ENCODE data around the gene C10orf95. TPM values are rescaled to one million over a fixed set of nuclear protein-coding genes. Genes with fewer than 3 reads are reported as not detected.

The C10orf95 gene
- total and polyA plus RNA-seq, 5 donors from 2014 or later = 0.35 to 1.1 (median 0.52) TPM

DNA sequence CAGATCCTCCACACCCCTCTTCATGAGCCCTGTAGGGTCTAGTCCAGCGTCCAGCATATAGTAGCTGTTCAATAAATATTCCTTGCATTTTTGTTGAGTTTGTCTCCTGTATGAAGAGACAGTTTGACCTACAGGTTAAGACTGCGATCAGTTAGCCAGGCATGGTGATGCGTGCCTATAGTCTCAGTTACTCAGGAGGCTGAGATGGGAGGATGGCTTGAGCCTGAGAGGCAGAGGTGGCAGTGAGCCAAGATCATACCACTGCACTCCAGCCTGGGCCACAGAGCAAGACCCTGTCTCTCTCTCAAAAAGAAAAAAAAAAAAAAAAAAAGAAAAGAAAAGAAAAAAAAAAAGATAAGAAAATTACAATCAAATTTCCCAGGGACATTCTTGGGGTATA is 13.8 kb downstream of the C10orf95 start:
- no peaks in the 10 kb centered on the region for H3K36me3 Mint-ChIP-seq
- H3K9me3 Mint-ChIP-seq = peaks cover 0 to 2% (median 0%) of the 10 kb centered on the region in 7 donors
- H3K4me3 Mint-ChIP-seq = peak overlapping the region; percentile 61 to 99 (median 78)
- ATAC-seq (ENCODE audit: low read depth in 2 of 2) (no peak), DNase-seq (no peak)
- H3K27me3 Mint-ChIP-seq = peaks cover 5% of the 10 kb centered on the region
- no peak overlapping the region for H3K27ac ChIP-seq (ENCODE audit: insufficient read depth, low read length, poor library complexity, severe bottlenecking)
- peaks cover 49% of the 10 kb centered on the region for H3K4me1 ChIP-seq (ENCODE audit: control insufficient read depth, insufficient read depth, low read length, poor library complexity, severe bottlenecking)
- no peaks in the 10 kb centered on the region for H3K9me3 ChIP-seq (ENCODE audit: control insufficient read depth in 2 of 2, low read length in 2 of 2)
- H3K4me3 ChIP-seq (ENCODE audit: low read depth, low read length) = no peak overlapping the region
- peaks cover 4 to 56% (median 35%) of the 10 kb centered on the region in 4 donors for H3K4me1 Mint-ChIP-seq
- peak overlapping the region in 2 of 3 donors; percentile 40 to 71 for H3K27ac Mint-ChIP-seq
- no peaks in the 10 kb centered on the region for H3K36me3 ChIP-seq (ENCODE audit: control insufficient read depth, insufficient read depth, low read length)
- no peaks in the 10 kb centered on the region for H3K27me3 ChIP-seq (ENCODE audit: control insufficient read depth, insufficient read depth, low read length)

- H3K27ac ChIP-seq (ENCODE audit: insufficient read depth, low read length, poor library complexity, severe bottlenecking) = no peak overlapping the region
- peaks cover 0 to 2% (median 0%) of the 10 kb centered on the region in 7 donors for H3K9me3 Mint-ChIP-seq
- H3K4me3 ChIP-seq (ENCODE audit: low read depth, low read length) = peak overlapping the region; percentile 77
- no peak for ATAC-seq (ENCODE audit: low read depth in 2 of 2)
- peak overlapping the region; percentile 77 to 99 (median 92) for H3K4me3 Mint-ChIP-seq
- H3K4me1 Mint-ChIP-seq = peaks cover 6 to 64% (median 42%) of the 10 kb centered on the region in 4 donors
- no peaks in the 10 kb centered on the region for H3K36me3 Mint-ChIP-seq
- DNase-seq = no peak
- no peaks in the 10 kb centered on the region for H3K9me3 ChIP-seq (ENCODE audit: control insufficient read depth in 2 of 2, low read length in 2 of 2)
- H3K36me3 ChIP-seq (ENCODE audit: control insufficient read depth, insufficient read depth, low read length) = no peaks in the 10 kb centered on the region
- peak overlapping the region; percentile 62 to 92 (median 82) for H3K27ac Mint-ChIP-seq
- H3K27me3 Mint-ChIP-seq = peaks cover 5% of the 10 kb centered on the region
- no peaks in the 10 kb centered on the region for H3K27me3 ChIP-seq (ENCODE audit: control insufficient read depth, insufficient read depth, low read length)
- peaks cover 60% of the 10 kb centered on the region for H3K4me1 ChIP-seq (ENCODE audit: control insufficient read depth, insufficient read depth, low read length, poor library complexity, severe bottlenecking)
Measured at GRCh38 chr10:102436312-102436711, 15.0 kb downstream of the C10orf95 start.

GRCh38 chr10:102435529-102436233 is 15.7 kb downstream of the C10orf95 start:
- DNase-seq = peak in 1 of 3 donors; percentile 90
- no peaks in the 10 kb centered on the region for H3K9me3 ChIP-seq (ENCODE audit: control insufficient read depth in 2 of 2, low read length in 2 of 2)
- H3K4me3 Mint-ChIP-seq = peak overlapping the region; percentile 77 to 99 (median 92)
- H3K27me3 Mint-ChIP-seq = peaks cover 5% of the 10 kb centered on the region
- peak overlapping the region; percentile 65 for H3K27ac ChIP-seq (ENCODE audit: insufficient read depth, low read length, poor library complexity, severe bottlenecking)
- H3K36me3 ChIP-seq (ENCODE audit: control insufficient read depth, insufficient read depth, low read length) = no peaks in the 10 kb centered on the region
- no peaks in the 10 kb centered on the region for H3K36me3 Mint-ChIP-seq
- H3K27me3 ChIP-seq (ENCODE audit: control insufficient read depth, insufficient read depth, low read length) = no peaks in the 10 kb centered on the region
- peaks cover 6 to 64% (median 43%) of the 10 kb centered on the region in 4 donors for H3K4me1 Mint-ChIP-seq
- ATAC-seq (ENCODE audit: low read depth in 2 of 2) = no peak
- H3K4me1 ChIP-seq (ENCODE audit: control insufficient read depth, insufficient read depth, low read length, poor library complexity, severe bottlenecking) = peaks cover 60% of the 10 kb centered on the region
- peaks cover 0 to 2% (median 0%) of the 10 kb centered on the region in 7 donors for H3K9me3 Mint-ChIP-seq
- H3K27ac Mint-ChIP-seq = peak overlapping the region; percentile 85 to 92 (median 91)
- H3K4me3 ChIP-seq (ENCODE audit: low read depth, low read length) = peak overlapping the region; percentile 77

- peaks cover 0 to 2% (median 0%) of the 10 kb centered on the region in 7 donors for H3K9me3 Mint-ChIP-seq
- H3K27me3 ChIP-seq (ENCODE audit: control insufficient read depth, insufficient read depth, low read length) = no peaks in the 10 kb centered on the region
- peaks cover 5% of the 10 kb centered on the region for H3K27me3 Mint-ChIP-seq
- H3K36me3 ChIP-seq (ENCODE audit: control insufficient read depth, insufficient read depth, low read length) = no peaks in the 10 kb centered on the region
- no peaks in the 10 kb centered on the region for H3K36me3 Mint-ChIP-seq
- peaks cover 6 to 64% (median 43%) of the 10 kb centered on the region in 4 donors for H3K4me1 Mint-ChIP-seq
- peaks cover 60% of the 10 kb centered on the region for H3K4me1 ChIP-seq (ENCODE audit: control insufficient read depth, insufficient read depth, low read length, poor library complexity, severe bottlenecking)
- DNase-seq (no peak), ATAC-seq (ENCODE audit: low read depth in 2 of 2) (no peak)
- H3K9me3 ChIP-seq (ENCODE audit: control insufficient read depth in 2 of 2, low read length in 2 of 2) = no peaks in the 10 kb centered on the region
- H3K4me3 ChIP-seq (ENCODE audit: low read depth, low read length) = peak overlapping the region; percentile 44
- peak overlapping the region; percentile 78 to 91 (median 85) for H3K27ac Mint-ChIP-seq
- H3K4me3 Mint-ChIP-seq = peak overlapping the region; percentile 77 to 99 (median 92)
- peak overlapping the region; percentile 65 for H3K27ac ChIP-seq (ENCODE audit: insufficient read depth, low read length, poor library complexity, severe bottlenecking)
Measured at GRCh38 chr10:102435133-102435497, 16.2 kb downstream of the C10orf95 start.

GRCh38 chr10:102434394-102435132 is 16.8 kb downstream of the C10orf95 start:
- no peak for DNase-seq
- ATAC-seq (ENCODE audit: low read depth in 2 of 2) = no peak
- Mint-ChIP-seq H3K36me3 (no peaks in the 10 kb centered on the region), H3K4me3 (peak overlapping the region; percentile 77 to 99 (median 92)), H3K4me1 (peaks cover 6 to 64% (median 43%) of the 10 kb centered on the region in 4 donors), H3K27me3 (peaks cover 5% of the 10 kb centered on the region), H3K27ac (peak overlapping the region; percentile 78 to 91 (median 85)), H3K9me3 (peaks cover 0 to 2% (median 0%) of the 10 kb centered on the region in 7 donors)
- no peaks in the 10 kb centered on the region for H3K36me3 ChIP-seq (ENCODE audit: control insufficient read depth, insufficient read depth, low read length)
- H3K27me3 ChIP-seq (ENCODE audit: control insufficient read depth, insufficient read depth, low read length) = no peaks in the 10 kb centered on the region
- no peaks in the 10 kb centered on the region for H3K9me3 ChIP-seq (ENCODE audit: control insufficient read depth in 2 of 2, low read length in 2 of 2)
- H3K4me3 ChIP-seq (ENCODE audit: low read depth, low read length) = no peak overlapping the region
- H3K4me1 ChIP-seq (ENCODE audit: control insufficient read depth, insufficient read depth, low read length, poor library complexity, severe bottlenecking) = peaks cover 60% of the 10 kb centered on the region
- H3K27ac ChIP-seq (ENCODE audit: insufficient read depth, low read length, poor library complexity, severe bottlenecking) = peak overlapping the region; percentile 65

- H3K9me3 Mint-ChIP-seq = peaks cover 0 to 2% (median 0%) of the 10 kb centered on the region in 7 donors
- H3K4me3 ChIP-seq (ENCODE audit: low read depth, low read length) = no peak overlapping the region
- no peaks in the 10 kb centered on the region for H3K36me3 Mint-ChIP-seq
- peak overlapping the region; percentile 93 to 99 (median 96) for H3K4me3 Mint-ChIP-seq
- H3K4me1 ChIP-seq (ENCODE audit: control insufficient read depth, insufficient read depth, low read length, poor library complexity, severe bottlenecking) = peaks cover 60% of the 10 kb centered on the region
- H3K27ac ChIP-seq (ENCODE audit: insufficient read depth, low read length, poor library complexity, severe bottlenecking) = no peak overlapping the region
- no peaks in the 10 kb centered on the region for H3K9me3 ChIP-seq (ENCODE audit: control insufficient read depth in 2 of 2, low read length in 2 of 2)
- no peaks in the 10 kb centered on the region for H3K36me3 ChIP-seq (ENCODE audit: control insufficient read depth, insufficient read depth, low read length)
- DNase-seq (no peak), ATAC-seq (ENCODE audit: low read depth in 2 of 2) (no peak)
- peaks cover 6 to 64% (median 43%) of the 10 kb centered on the region in 4 donors for H3K4me1 Mint-ChIP-seq
- no peaks in the 10 kb centered on the region for H3K27me3 ChIP-seq (ENCODE audit: control insufficient read depth, insufficient read depth, low read length)
- peak overlapping the region; percentile 90 to 91 (median 90) for H3K27ac Mint-ChIP-seq
- peaks cover 5% of the 10 kb centered on the region for H3K27me3 Mint-ChIP-seq
Measured at GRCh38 chr10:102433619-102434046, 17.7 kb downstream of the C10orf95 start.

GRCh38 chr10:102432162-102432950 is 19.0 kb downstream of the C10orf95 start, which contains the start of gene CUEDC2:
TSS of gene CUEDC2 (minus strand) at chr10:102432574. CDS start at chr10:102425188, 7,386 bp downstream.
- peak within 1 kb of the TSS; percentile 63 for H3K27ac ChIP-seq (ENCODE audit: insufficient read depth, low read length, poor library complexity, severe bottlenecking)
- Mint-ChIP-seq H3K9me3 (no peaks in the 10 kb centered on the region), H3K27ac (peak within 1 kb of the TSS; percentile 90 to 91 (median 90)), H3K27me3 (peaks cover 5% of the 10 kb centered on the region), H3K36me3 (no peaks in the 10 kb centered on the region), H3K4me1 (peaks cover 11 to 56% (median 39%) of the 10 kb centered on the region in 4 donors), H3K4me3 (peak within 1 kb of the TSS; percentile 93 to 99 (median 96))
- peaks cover 52% of the 10 kb centered on the region for H3K4me1 ChIP-seq (ENCODE audit: control insufficient read depth, insufficient read depth, low read length, poor library complexity, severe bottlenecking)
- H3K9me3 ChIP-seq (ENCODE audit: control insufficient read depth in 2 of 2, low read length in 2 of 2) = no peaks in the 10 kb centered on the region
- ATAC-seq (ENCODE audit: low read depth in 2 of 2) (peak; percentile 94), DNase-seq (peak; percentile 91 to 97 (median 93))
- H3K4me3 ChIP-seq (ENCODE audit: low read depth, low read length) = peak within 1 kb of the TSS; percentile 80
- no peaks in the 10 kb centered on the region for H3K27me3 ChIP-seq (ENCODE audit: control insufficient read depth, insufficient read depth, low read length)
- no peaks in the 10 kb centered on the region for H3K36me3 ChIP-seq (ENCODE audit: control insufficient read depth, insufficient read depth, low read length)

Measured in CD4-positive, CD25-positive, alpha-beta regulatory T cell (primary cell).